ENCODE measurements around the gene EXOSC5. TPM values are rescaled to one million over a fixed set of nuclear protein-coding genes. Genes with fewer than 3 reads are reported as not detected.

Gene EXOSC5
- total and polyA plus RNA-seq, 10 of the 15 experiments (the other 5 are each of a cell fraction or from before 2014, with no cell fraction given): 15.8 to 123 (median 52.7) TPM

GRCh38 chr19:41403181-41403970 is 6.2 kb upstream of the EXOSC5 start:
- no peaks in the 10 kb centered on the region for H3K27me3 ChIP-seq (replicated peaks in 1 of 2; ENCODE audit: control insufficient read depth in 2 of 2, insufficient read depth in 2 of 2, low read length in 1 of 2)
- FAIRE-seq: no peak
- intact Hi-C loops (cut with micrococcal nuclease; ENCODE audit: unreplicated experiment): no loop called here
- H4K20me1 ChIP-seq (ENCODE audit: control insufficient read depth, insufficient read depth): no peaks in the 10 kb centered on the region
- in situ Hi-C loops (cut with MboI): no loop called here
- no peak overlapping the region for H2AFZ ChIP-seq (ENCODE audit: control insufficient read depth, low read depth, low read length)
- ChIA-PET SMC1A (ENCODE audit: uncharacterized antibody, unreplicated experiment) (no interaction called here), CTCF (no interaction called here), RAD21 (ENCODE audit: unreplicated experiment) (no interaction called here), POLR2A (no interaction called here)
- H3K79me2 ChIP-seq (ENCODE audit: control insufficient read depth, insufficient read depth, low read length): peaks cover 15% of the 10 kb centered on the region
- no peak for ATAC-seq
- no peaks in the 10 kb centered on the region; a peak in 1 of 4 replicates for H3K36me3 ChIP-seq (ENCODE audit: control insufficient read depth in 2 of 2, insufficient read depth in 2 of 2, low read length in 1 of 2)
- 70% methylated on average over 12 of the region's 12 CpGs for WGBS (ENCODE audit: insufficient coverage, insufficient replicate concordance, low lambda C conversion rate, missing lambda C conversion rate)
- H3K4me3 ChIP-seq: no peak overlapping the region
- no peak overlapping the region for H3K27ac ChIP-seq (ENCODE audit: control insufficient read depth, insufficient read depth)
- peaks cover under 1% of the 10 kb centered on the region for H3K4me1 ChIP-seq (ENCODE audit: control insufficient read depth, insufficient read depth, low read length)
- no peak for DNase-seq (ENCODE audit: low read depth, low spot score)
- H3K4me2 ChIP-seq (ENCODE audit: control insufficient read depth, insufficient read depth): no peak overlapping the region
- no peak overlapping the region for H3K9ac ChIP-seq (ENCODE audit: control insufficient read depth, insufficient read depth, low read length)
- H3K9me3 ChIP-seq (replicated peaks; ENCODE audit: control insufficient read depth, insufficient read depth, low read length): no peaks in the 10 kb centered on the region
- no TSS peak for BruUV-seq (replicated peaks)
- no peak for TF ChIP-seq PAX8 (IDR thresholded peaks at IDR 0.05)
- no peak for TF ChIP-seq EED (IDR thresholded peaks at IDR 0.05; ENCODE audit: low read depth)
- no peak for TF ChIP-seq EP300 (IDR thresholded peaks at IDR 0.05; ENCODE audit: borderline replicate concordance in 1 of 2, control insufficient read depth in 1 of 2, low read depth in 2 of 2, low read length in 2 of 2)
- TF ChIP-seq, protein P1, sequence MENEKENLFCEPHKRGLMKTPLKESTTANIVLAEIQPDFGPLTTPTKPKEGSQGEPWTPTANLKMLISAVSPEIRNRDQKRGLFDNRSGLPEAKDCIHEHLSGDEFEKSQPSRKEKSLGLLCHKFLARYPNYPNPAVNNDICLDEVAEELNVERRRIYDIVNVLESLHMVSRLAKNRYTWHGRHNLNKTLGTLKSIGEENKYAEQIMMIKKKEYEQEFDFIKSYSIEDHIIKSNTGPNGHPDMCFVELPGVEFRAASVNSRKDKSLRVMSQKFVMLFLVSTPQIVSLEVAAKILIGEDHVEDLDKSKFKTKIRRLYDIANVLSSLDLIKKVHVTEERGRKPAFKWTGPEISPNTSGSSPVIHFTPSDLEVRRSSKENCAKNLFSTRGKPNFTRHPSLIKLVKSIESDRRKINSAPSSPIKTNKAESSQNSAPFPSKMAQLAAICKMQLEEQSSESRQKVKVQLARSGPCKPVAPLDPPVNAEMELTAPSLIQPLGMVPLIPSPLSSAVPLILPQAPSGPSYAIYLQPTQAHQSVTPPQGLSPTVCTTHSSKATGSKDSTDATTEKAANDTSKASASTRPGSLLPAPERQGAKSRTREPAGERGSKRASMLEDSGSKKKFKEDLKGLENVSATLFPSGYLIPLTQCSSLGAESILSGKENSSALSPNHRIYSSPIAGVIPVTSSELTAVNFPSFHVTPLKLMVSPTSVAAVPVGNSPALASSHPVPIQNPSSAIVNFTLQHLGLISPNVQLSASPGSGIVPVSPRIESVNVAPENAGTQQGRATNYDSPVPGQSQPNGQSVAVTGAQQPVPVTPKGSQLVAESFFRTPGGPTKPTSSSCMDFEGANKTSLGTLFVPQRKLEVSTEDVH (IDR thresholded peaks at IDR 0.05; ENCODE audit: low read depth, partially characterized antibody): no peak
- TF ChIP-seq SPI1 (IDR thresholded peaks at IDR 0.05; ENCODE audit: borderline replicate concordance, insufficient read depth, low read depth, low read length): no peak
- no peak for TF ChIP-seq SREBF2 (IDR thresholded peaks at IDR 0.05; ENCODE audit: low read length)
- TF ChIP-seq E4F1 (IDR thresholded peaks at IDR 0.05; ENCODE audit: borderline replicate concordance, partially characterized antibody): no peak
- TF ChIP-seq HDAC6 (IDR thresholded peaks at IDR 0.05; ENCODE audit: unreplicated experiment): no peak
- TF ChIP-seq, protein P2, sequence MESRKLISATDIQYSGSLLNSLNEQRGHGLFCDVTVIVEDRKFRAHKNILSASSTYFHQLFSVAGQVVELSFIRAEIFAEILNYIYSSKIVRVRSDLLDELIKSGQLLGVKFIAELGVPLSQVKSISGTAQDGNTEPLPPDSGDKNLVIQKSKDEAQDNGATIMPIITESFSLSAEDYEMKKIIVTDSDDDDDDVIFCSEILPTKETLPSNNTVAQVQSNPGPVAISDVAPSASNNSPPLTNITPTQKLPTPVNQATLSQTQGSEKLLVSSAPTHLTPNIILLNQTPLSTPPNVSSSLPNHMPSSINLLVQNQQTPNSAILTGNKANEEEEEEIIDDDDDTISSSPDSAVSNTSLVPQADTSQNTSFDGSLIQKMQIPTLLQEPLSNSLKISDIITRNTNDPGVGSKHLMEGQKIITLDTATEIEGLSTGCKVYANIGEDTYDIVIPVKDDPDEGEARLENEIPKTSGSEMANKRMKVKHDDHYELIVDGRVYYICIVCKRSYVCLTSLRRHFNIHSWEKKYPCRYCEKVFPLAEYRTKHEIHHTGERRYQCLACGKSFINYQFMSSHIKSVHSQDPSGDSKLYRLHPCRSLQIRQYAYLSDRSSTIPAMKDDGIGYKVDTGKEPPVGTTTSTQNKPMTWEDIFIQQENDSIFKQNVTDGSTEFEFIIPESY (IDR thresholded peaks at IDR 0.05): no peak
- TF ChIP-seq, protein P3, sequence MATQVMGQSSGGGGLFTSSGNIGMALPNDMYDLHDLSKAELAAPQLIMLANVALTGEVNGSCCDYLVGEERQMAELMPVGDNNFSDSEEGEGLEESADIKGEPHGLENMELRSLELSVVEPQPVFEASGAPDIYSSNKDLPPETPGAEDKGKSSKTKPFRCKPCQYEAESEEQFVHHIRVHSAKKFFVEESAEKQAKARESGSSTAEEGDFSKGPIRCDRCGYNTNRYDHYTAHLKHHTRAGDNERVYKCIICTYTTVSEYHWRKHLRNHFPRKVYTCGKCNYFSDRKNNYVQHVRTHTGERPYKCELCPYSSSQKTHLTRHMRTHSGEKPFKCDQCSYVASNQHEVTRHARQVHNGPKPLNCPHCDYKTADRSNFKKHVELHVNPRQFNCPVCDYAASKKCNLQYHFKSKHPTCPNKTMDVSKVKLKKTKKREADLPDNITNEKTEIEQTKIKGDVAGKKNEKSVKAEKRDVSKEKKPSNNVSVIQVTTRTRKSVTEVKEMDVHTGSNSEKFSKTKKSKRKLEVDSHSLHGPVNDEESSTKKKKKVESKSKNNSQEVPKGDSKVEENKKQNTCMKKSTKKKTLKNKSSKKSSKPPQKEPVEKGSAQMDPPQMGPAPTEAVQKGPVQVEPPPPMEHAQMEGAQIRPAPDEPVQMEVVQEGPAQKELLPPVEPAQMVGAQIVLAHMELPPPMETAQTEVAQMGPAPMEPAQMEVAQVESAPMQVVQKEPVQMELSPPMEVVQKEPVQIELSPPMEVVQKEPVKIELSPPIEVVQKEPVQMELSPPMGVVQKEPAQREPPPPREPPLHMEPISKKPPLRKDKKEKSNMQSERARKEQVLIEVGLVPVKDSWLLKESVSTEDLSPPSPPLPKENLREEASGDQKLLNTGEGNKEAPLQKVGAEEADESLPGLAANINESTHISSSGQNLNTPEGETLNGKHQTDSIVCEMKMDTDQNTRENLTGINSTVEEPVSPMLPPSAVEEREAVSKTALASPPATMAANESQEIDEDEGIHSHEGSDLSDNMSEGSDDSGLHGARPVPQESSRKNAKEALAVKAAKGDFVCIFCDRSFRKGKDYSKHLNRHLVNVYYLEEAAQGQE (IDR thresholded peaks at IDR 0.05; ENCODE audit: low read depth, low read length): no peak
- no peak for TF ChIP-seq TBL1XR1 (IDR thresholded peaks at IDR 0.05; ENCODE audit: low read depth, low read length)
- no peak for TF ChIP-seq TARDBP (IDR thresholded peaks at IDR 0.05; ENCODE audit: borderline replicate concordance)

Measured in GM12878 (cell line).